Suppressor macrophage treated with lipopolysaccharide for 4 hours (primary cell): ENCODE measurements around the gene TPO.
"Not testable (repeated sequence)": the region's sequence is repeated elsewhere in the genome, so short reads cannot be mapped to it uniquely, and the experiment has no call there.

ENCODE experiments used
- DNase-seq: peaks from one replicate; pipeline ENCODE4 v3.0.0-alpha.2; 2020

TPO gene

GRCh38 chr2:1504311-1504750 is 91.1 kb downstream of the TPO start:
- DNase-seq = no peak

GRCh38 chr2:1505031-1505441 is 91.8 kb downstream of the TPO start:
- no peak for DNase-seq

GRCh38 chr2:1509271-1510065 is 96.2 kb downstream of the TPO start:
- DNase-seq = no peak

GRCh38 chr2:1510176-1510575 is 96.9 kb downstream of the TPO start:
- no peak for DNase-seq

DNA sequence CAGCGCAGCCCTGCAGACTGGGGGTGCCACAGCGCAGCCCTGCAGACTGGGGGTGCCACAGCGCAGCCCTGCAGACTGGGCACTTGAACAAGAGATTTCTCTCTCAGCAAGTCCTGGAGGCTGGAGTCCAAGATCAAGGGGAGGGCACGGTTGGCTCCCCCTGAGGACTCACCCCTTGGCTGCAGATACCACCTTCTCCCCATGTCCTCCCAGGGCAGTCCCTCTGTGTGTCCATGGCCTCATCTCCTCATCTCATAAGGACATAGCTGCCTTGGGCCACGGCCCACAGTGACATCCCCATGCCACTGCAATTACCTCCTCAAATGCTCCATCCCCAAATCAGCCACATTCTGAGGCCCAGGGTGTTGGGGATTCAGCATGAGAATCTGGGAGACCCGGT is 98.2 kb downstream of the TPO start:
- DNase-seq = no peak

- DNase-seq = no peak
Observed at GRCh38 chr2:1512321-1513289, 99.3 kb downstream of the TPO start.

DNA sequence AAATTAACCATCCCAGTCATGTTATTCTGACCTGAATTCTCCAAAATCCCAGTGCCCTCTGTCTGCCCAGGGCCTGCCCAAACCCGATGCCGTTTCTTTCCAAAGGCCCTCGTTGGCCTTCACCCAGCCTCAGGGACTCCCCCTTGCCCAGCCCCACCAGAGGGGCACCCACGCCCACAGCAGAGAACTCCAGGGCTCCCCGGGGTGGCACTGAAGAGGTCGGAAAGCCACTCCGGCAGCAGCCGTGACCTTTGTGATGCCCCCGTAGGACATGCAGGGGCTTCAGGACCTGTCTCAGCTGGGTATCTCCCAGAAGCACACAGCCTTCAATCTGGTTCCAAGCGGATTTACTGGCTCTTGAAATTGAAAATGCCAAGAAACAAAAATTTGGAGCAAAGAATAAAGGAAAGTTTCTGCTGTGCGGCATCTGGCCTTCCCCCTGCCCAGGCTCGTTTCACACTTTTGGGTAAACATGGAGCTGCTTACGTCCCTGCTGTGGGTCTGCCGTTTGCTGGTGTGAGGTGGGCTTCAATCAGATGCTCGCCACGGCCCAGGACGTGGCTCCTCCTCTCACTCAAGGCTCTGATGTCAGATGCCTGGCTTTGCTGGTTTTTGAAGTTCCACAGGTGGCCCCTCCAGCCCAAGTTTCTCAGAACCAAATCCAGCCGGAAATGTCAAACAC is 101.3 kb downstream of the TPO start:
- DNase-seq = no peak

GRCh38 chr2:1515073-1515430 is 101.8 kb downstream of the TPO start:
- DNase-seq = no peak

DNA sequence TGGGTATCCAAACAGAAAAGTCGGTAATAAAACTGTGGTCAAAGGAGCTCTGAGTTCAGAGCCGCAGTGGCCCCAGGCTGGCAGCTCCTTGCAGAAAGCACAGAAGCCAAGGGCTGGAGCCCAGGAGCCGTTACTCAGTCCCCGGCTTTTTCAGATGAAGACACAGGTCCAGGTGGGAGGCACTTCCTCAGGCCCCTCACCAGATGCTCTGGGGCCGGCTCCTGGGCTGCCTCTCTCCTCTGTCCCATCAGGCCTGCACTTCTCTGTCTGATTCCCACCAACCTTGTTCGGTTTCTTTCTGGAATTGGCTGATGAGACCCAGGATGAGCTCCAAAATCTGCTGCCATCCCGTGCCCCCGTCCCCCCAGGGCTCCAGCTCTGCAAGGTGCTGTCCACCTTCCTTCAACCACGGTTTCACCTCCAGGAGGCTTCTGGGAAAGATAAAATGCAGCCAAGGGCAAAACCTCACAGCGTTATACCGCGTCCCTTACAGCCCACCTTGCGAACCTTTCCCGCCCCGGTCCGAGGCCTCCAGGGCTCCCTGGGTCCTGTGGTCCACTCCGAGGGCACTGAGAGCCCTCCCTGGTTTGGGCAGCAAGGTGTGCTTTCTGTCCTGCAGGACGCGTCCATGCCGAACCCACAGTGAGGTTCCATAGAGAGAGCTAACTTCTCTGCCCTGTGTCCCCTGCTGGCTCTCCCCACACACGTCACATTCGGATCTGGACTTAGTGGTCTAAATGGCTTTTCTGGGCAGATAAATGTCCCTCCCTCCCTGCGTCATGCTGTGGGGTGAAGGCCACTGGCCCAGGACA is 102.9 kb downstream of the TPO start:
- no peak for DNase-seq

- DNase-seq = no peak
Observed at GRCh38 chr2:1516798-1517060, 103.5 kb downstream of the TPO start.

DNA sequence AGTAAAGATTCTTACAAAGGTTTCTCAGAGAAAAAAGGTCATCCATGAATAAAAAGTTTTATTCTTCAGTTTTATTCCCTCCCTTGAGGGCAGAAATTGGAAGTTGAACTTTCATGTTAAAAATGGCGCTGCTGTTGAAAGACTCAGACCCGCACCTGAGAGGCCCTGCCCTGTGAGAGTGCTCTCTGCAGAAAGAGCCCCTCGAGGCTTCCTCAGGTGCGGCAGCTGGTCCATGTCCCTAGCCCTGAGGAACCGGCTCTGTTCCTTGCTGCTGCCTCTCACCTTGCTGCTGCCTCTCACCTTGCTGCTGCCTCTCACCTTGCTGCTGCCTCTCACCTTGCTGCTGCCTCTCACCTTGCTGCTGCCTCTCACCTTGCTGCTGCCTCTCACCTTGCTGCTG is 104.0 kb downstream of the TPO start:
- DNase-seq = not testable (repeated sequence)

- DNase-seq = no peak
Observed at GRCh38 chr2:1517786-1518185, 104.5 kb downstream of the TPO start.

GRCh38 chr2:1518331-1518803 is 105.1 kb downstream of the TPO start:
- DNase-seq = no peak

DNA sequence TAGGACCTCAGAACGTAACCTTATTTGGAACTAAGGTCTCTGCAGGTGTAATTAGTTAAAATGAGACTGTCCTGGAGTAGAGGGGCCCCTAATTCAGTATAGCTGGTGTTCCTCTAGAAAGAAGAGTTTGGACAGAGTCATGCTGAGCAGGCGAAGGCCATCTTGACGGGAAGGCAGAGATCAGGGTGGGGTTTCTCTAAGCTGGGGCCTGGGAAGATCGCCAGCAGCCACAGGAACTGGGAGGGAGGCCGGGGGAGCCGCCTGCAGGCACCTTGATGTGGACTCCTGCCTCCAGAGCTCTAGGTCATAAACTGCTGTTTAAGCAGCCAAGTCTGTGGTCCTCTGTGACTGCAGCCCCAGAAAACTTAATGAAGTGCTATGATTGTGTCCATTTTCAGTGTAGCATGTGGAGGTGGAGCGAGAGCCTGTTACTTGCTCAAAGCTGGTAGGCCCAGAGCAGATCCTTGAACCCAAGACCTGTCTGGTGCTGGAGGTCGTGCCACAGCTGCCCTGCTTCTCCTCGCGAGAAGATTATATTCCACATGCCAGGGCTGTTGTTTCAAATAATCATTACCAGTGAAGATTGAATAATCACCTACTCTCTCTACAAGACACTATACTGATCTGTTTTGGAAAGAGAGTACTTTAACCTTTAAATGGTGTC is 105.7 kb downstream of the TPO start:
- DNase-seq = no peak

- no peak for DNase-seq
Observed at GRCh38 chr2:1521191-1521877, 108.1 kb downstream of the TPO start.

DNA sequence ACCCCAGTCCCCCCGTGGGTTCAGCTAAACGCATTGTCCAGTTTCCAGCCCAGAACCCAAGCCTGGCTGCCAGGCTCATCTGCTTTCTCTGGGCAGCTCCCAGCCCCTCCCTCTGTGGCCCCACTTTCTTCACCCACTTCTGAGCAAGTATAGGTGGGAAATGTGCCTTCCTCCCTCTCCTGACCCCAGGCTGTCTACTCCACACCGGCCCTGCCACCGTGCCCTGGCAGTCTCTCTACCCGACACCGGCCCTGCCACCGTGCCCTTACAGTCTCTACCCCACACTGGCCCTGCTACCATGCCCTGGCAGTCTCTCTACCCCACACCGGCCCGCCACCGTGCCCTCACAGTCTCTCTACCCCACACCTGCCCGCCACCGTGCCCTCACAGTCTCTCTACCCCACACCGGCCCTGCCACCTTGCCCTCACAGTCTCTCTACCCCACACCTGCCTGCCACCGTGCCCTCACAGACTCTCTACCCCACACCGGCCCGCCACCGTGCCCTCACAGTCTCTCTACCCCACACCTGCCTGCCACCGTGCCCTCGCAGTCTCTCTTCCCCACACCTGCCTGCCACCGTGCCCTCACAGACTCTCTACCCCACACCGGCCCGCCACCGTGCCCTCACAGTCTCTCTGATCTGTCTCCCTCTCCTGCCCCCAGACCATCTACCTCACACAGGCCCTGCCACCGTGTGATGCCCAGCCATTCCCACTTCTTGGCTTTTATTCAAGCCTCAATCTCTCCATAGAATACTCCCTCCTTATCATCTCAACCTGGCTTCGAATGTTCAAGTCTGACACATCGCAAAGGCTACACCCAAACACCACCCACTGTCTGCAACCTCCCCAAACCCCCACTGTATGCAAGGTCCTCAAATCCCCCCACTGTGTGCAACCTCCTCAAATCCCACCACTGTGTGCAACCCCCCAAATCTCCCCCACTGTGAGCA is 108.9 kb downstream of the TPO start:
- no peak for DNase-seq

DNA sequence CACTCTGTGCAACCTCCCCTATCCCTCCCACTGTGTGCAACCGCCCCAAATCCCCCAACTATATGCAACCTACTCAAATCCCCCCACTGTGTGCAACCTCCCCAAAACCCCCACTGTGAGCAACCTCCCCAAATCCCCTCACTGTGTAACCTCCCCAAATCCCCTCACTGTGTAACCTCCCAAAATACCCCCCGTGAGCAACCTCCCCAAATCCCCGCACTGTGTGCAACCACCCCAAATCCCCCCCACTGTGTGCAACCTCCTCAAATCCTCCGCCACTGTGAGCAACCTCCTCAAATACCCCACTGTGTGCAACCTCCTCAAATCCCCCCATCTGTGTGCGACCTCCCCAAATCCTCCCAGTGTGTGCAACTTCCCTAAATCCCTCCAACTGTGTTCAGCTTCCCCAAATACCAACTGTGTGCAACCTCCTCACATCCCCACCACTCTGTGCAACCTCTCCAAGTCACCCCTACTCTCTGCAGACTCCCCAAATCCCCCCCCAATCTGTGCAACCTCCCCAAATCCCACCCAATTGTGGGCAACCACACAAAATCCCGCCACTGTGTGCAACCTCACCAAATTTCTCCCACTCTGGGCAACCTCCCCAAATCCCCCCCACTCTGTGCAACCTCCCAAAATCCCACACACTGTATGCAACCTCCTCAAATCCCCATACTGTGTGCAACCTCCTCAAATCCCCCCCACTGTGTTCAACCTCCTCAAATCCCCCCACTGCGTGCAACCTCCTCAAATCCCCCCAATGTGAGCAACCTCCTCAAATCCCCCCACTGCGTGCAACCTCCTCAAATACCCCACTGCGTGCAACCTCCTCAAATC is 114.1 kb downstream of the TPO start:
- DNase-seq = no peak

DNA sequence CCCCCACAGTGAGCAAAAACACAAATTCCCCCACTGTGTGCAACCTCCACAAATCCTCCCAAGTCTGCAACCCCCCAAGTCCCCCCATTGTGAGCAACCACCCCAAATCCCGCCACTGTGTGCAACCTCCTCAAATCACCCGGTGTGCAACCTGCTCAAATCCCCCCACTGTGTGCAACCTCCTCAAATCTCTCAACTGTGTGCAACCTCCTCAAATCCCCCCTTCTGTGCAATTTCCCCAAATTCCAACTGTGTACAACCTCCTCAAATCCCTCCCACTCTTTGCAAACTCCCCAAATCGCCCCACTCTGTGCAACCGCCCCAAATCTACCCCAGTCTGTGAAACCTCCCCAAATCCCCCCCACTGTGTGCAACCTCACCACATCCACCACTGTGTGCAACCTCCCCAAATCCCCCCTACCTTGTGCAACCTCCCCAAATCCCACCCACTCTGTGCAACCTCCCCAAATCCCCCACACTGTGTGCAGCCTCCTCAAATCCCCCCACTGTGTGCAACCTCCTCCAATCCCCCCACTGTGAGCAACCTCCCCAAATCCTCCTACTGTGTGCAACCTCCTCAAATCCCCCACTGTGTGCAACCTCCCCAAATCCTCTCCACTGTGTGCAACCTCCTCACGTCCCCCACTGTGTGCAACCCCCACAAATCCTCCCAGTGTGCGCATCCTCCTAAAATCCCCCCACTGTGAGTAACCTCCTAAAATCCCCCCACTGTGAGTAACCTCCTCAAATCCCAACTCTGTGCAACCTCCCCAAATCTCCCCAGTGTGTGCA is 115.2 kb downstream of the TPO start:
- no peak for DNase-seq
